KMS-11 (cell line): ENCODE results near the gene CTCFL.

Experiments used
- H2AFZ ChIP-seq: fragments of 200-600 bp; sonication (generic); 2 replicates; pipeline ENCODE4 v1.6.1; 2016; ENCODE audit warnings: antibody characterized with exemption, mixed run types, low read depth
- H3K27ac ChIP-seq: fragments of 200-600 bp; sonication (generic); 2 replicates; pipeline ENCODE4 v1.6.1; 2016; ENCODE audit warnings: mild to moderate bottlenecking, mixed run types
- H3K27me3 ChIP-seq: fragments of 200-600 bp; sonication (generic); 2 replicates; pipeline ENCODE4 v1.6.1; 2017; ENCODE audit warnings: mild to moderate bottlenecking, low read depth, mixed run types, moderate library complexity; ENCODE audit not compliant: insufficient read depth
- H3K36me3 ChIP-seq: fragments of 200-600 bp; sonication (generic); 2 replicates; pipeline ENCODE4 v1.6.1; 2017; ENCODE audit warnings: mild to moderate bottlenecking, mixed run types; ENCODE audit not compliant: insufficient read depth
- H3K4me1 ChIP-seq: fragments of 200-600 bp; sonication (generic); 2 replicates; pipeline ENCODE4 v1.6.1; 2016; ENCODE audit warnings: mild to moderate bottlenecking, low read depth, mixed run types; ENCODE audit not compliant: poor library complexity, severe bottlenecking
- H3K4me2 ChIP-seq: fragments of 200-600 bp; sonication (generic); 2 replicates; pipeline ENCODE4 v1.7.0; 2016; ENCODE audit warnings: mild to moderate bottlenecking, mixed run types
- H3K4me3 ChIP-seq: fragments of 200-600 bp; sonication (generic); IDR thresholded peaks from 2 replicates; pipeline ENCODE4 v1.6.1; 2017; ENCODE audit warnings: low read depth, low read length, mixed read lengths; ENCODE audit not compliant: insufficient read depth
- H3K79me2 ChIP-seq: fragments of 200-600 bp; sonication (generic); 2 replicates; pipeline ENCODE4 v1.6.1; 2016; ENCODE audit warnings: low read depth, mixed run types; ENCODE audit not compliant: insufficient read depth
- H3K9ac ChIP-seq: fragments of 200-600 bp; sonication (generic); 2 replicates; pipeline ENCODE4 v1.6.1; 2016; ENCODE audit warnings: mild to moderate bottlenecking, mixed run types
- H4K20me1 ChIP-seq: fragments of 200-600 bp; sonication (generic); 2 replicates; pipeline ENCODE4 v1.6.1; 2016; ENCODE audit warnings: mild to moderate bottlenecking, mixed run types; ENCODE audit not compliant: insufficient read depth
- TF ChIP-seq, protein P1 (sequence below): fragments of 200-600 bp; sonication (generic); conservative IDR thresholded peaks from 2 replicates; pipeline ENCODE4 v1.6.1; 2017; ENCODE audit warnings: low read depth, mild to moderate bottlenecking, antibody characterized with exemption, low read length, moderate library complexity, mixed read lengths

The CTCFL gene

DNA sequence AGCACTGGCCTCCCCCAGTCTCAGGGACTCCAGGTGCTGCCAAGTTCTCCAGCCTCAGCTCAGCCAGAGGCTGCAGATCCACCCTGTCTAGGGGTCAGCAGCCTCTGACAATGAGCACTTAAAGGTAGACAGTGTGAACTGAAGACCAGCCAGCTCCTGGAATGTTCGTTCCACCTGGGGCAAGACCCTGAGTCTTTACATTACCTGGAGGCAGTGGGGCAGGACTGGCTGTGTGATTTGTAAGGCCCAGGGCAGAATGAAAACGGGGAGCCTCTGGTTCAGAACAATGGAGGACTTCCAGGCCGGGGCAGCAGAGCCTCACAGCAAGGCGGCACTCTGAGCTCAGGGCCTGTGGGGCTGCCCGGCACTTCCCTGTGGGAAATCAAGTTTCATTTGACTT lies 65.0 kb downstream of the CTCFL start:
- H3K36me3 ChIP-seq = no peaks in the 10 kb centered on the region
- H3K27me3 ChIP-seq = no peaks in the 10 kb centered on the region
- H2AFZ ChIP-seq = no peak overlapping the region
- H3K79me2 ChIP-seq = no peaks in the 10 kb centered on the region
- H3K4me1 ChIP-seq = no peaks in the 10 kb centered on the region
- TF ChIP-seq, protein P1, sequence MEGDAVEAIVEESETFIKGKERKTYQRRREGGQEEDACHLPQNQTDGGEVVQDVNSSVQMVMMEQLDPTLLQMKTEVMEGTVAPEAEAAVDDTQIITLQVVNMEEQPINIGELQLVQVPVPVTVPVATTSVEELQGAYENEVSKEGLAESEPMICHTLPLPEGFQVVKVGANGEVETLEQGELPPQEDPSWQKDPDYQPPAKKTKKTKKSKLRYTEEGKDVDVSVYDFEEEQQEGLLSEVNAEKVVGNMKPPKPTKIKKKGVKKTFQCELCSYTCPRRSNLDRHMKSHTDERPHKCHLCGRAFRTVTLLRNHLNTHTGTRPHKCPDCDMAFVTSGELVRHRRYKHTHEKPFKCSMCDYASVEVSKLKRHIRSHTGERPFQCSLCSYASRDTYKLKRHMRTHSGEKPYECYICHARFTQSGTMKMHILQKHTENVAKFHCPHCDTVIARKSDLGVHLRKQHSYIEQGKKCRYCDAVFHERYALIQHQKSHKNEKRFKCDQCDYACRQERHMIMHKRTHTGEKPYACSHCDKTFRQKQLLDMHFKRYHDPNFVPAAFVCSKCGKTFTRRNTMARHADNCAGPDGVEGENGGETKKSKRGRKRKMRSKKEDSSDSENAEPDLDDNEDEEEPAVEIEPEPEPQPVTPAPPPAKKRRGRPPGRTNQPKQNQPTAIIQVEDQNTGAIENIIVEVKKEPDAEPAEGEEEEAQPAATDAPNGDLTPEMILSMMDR = no peak
- H3K4me2 ChIP-seq = no peak overlapping the region
- no peak overlapping the region for H3K4me3 ChIP-seq
- no peak overlapping the region for H3K9ac ChIP-seq
- H3K27ac ChIP-seq = no peak overlapping the region
- H4K20me1 ChIP-seq = no peaks in the 10 kb centered on the region

DNA sequence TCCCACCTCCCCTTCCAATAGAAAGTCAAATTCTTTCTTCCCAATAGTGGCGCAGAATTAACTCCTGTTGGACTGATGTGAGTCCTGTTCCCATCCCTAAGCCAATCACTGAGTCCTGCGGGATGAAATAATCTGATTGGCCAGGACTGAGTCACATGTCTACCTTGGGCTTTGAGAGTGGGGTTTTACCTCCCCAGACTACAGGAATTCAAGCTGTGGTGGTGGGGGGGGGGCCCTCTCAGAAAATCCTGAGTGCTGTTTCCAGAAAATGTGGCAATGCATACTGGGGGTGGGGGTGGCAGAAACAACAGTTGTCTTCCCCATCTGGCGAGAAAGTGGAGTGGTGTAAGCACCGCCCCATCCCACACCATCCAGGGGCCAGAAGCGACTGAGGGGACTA lies 65.7 kb downstream of the CTCFL start:
- no peak overlapping the region for H3K9ac ChIP-seq
- H3K4me3 ChIP-seq = no peak overlapping the region
- no peaks in the 10 kb centered on the region for H4K20me1 ChIP-seq
- H3K79me2 ChIP-seq = no peaks in the 10 kb centered on the region
- no peaks in the 10 kb centered on the region for H3K36me3 ChIP-seq
- TF ChIP-seq, protein P1 = no peak
- H2AFZ ChIP-seq = no peak overlapping the region
- H3K27me3 ChIP-seq = no peaks in the 10 kb centered on the region; the same call in 1 of the 2 replicates
- no peak overlapping the region for H3K27ac ChIP-seq
- no peak overlapping the region for H3K4me2 ChIP-seq
- no peaks in the 10 kb centered on the region for H3K4me1 ChIP-seq

DNA sequence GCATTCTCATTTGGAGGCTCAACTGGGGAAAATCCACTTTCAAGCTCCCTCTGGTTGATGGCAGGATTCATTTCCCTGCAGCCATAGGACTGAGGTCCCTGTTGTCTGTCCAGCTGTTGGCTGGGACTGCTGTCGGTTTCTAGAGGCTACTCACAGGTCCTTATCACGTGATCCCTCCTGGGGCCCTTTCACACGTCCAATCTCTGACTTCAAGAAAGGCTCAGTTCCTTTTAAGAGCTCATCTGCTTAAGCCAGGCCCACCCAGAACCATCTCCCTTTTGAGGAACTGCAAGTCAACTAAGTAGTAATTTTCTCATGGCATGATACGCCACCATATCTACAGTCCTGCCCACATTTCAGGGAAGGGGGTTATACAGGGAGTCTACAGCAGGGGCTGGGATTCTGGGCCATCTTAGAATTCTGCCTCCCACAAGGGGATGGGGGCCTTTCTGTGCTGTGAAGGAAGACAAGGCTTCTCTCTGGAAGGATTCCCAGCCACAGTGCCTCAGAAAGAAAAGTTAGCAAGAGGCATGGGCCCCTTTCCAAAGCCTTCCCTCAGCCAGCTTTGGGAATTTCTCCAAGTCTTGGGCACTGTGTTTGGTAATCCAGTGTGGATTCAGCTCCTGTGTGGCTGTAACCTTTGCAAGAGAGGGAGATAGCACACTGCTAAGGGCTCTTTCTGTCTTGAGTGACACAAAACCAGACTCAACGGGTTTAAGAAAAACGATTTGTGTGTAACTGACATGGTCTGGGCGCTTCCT lies 66.4 kb downstream of the CTCFL start:
- H3K27me3 ChIP-seq = no peaks in the 10 kb centered on the region; the same call in 1 of the 2 replicates
- H3K4me2 ChIP-seq = no peak overlapping the region
- TF ChIP-seq, protein P1 = no peak
- H3K9ac ChIP-seq = no peak overlapping the region
- no peak overlapping the region for H3K4me3 ChIP-seq
- H3K79me2 ChIP-seq = no peaks in the 10 kb centered on the region
- H4K20me1 ChIP-seq = no peaks in the 10 kb centered on the region
- no peaks in the 10 kb centered on the region for H3K4me1 ChIP-seq
- no peak overlapping the region for H3K27ac ChIP-seq
- no peaks in the 10 kb centered on the region for H3K36me3 ChIP-seq
- H2AFZ ChIP-seq = no peak overlapping the region

DNA sequence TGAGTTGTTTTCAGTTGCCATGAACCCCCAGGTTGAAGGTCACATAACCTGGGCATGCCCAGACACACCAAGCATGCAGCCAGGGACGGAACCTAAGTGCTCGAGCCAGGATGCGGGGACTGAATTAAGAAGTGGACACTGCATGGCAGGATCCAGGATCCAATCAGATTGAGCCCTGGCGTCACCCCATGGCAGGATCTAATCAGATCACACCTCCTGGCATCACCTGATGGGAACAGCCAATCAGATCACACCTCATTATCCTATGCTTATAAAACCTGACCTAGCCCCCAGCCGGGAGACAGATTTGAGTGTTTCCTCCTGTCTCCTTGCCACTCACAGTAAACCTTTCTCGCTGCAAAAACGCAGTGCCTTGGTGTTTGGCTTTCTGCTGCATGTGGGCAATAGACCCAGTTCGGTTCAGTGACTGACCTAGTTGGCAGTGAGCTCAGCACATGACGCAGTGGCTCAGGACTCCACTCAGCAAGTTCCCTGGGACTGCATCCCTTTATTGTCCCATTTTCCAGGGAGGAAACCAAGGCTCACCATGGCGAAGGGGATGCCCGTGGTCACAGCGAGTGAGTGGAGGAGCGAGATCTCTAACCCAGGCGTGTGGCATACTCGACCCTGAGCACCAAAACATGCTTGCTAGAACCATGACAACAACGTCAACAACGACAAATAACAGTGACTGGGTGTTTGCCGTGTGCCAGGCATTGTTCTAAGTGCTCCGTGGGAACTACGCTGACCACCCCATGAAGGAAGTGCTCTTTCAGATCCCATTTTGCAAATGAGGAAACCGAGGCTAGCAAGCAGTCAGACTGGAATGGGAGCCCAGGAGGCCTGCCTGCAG lies 67.5 kb downstream of the CTCFL start:
- Histone ChIP-seq H3K27ac (no peak overlapping the region), H3K36me3 (no peaks in the 10 kb centered on the region), H3K4me1 (no peaks in the 10 kb centered on the region), H4K20me1 (no peaks in the 10 kb centered on the region), H3K27me3 (no peaks in the 10 kb centered on the region; the same call in 1 of the 2 replicates), H3K9ac (no peak overlapping the region), H3K79me2 (no peaks in the 10 kb centered on the region), H2AFZ (no peak overlapping the region), H3K4me2 (no peak overlapping the region), H3K4me3 (no peak overlapping the region)
- TF ChIP-seq, protein P1 = no peak
